HEK293T (cell line): Measurements from ENCODE around the gene RYK.
A peak's percentile ranks its signal among the peaks of the same experiment; 100 is the strongest.

Experiments
- CTCF ChIA-PET: fragments of 350-600 bp; formaldehyde crosslinking; extraction: SDS; loops from one replicate; lab custom pipeline; 2021; ENCODE audit warnings: antibody characterized with exemption, inconsistent platforms; lab: Yijun Ruan, JAX
- POLR2A ChIA-PET: fragments of 350-600 bp; formaldehyde crosslinking; extraction: SDS; loops from one replicate; lab custom pipeline; 2020; ENCODE audit warnings: antibody characterized with exemption, inconsistent platforms; lab: Yijun Ruan, JAX
- DNase-seq: peaks from one replicate; pipeline ENCODE4 v3.0.0; 2012; ENCODE audit warnings: mixed read lengths; ENCODE audit errors: extremely low spot score
- ARNT ChIP-seq: fragments of 450-650 bp; IDR thresholded peaks from 2 replicates; pipeline ENCODE4 v1.6.1; 2017; ENCODE audit warnings: mild to moderate bottlenecking
- BHLHE40 ChIP-seq: fragments of 450-650 bp; IDR thresholded peaks from 2 replicates; pipeline ENCODE4 v1.6.1; 2016; ENCODE audit warnings: mild to moderate bottlenecking, moderate library complexity, borderline replicate concordance
- CTBP1 ChIP-seq: fragments of 450-650 bp; IDR thresholded peaks from 2 replicates; pipeline ENCODE4 v1.6.1; 2016; ENCODE audit warnings: borderline replicate concordance
- ELF4 ChIP-seq: fragments of 450-650 bp; IDR thresholded peaks from 2 replicates; pipeline ENCODE4 v1.6.1; 2017; ENCODE audit warnings: antibody characterized with exemption
- FOXA1 ChIP-seq: fragments of 450-650 bp; IDR thresholded peaks from 2 replicates; pipeline ENCODE4 v1.6.1; 2016; ENCODE audit warnings: mild to moderate bottlenecking
- FOXK2 ChIP-seq: fragments of 450-650 bp; IDR thresholded peaks from 2 replicates; pipeline ENCODE4 v1.6.1; 2016; ENCODE audit warnings: mild to moderate bottlenecking
- FOXM1 ChIP-seq: fragments of 450-650 bp; IDR thresholded peaks from 2 replicates; pipeline ENCODE4 v1.6.1; 2017; ENCODE audit warnings: mild to moderate bottlenecking, borderline replicate concordance
- HDGF ChIP-seq: fragments of 450-650 bp; IDR thresholded peaks from 2 replicates; pipeline ENCODE4 v1.6.1; 2017; ENCODE audit warnings: antibody characterized with exemption, borderline replicate concordance
- L3MBTL2 ChIP-seq: fragments of 450-650 bp; conservative IDR thresholded peaks from 2 replicates; pipeline ENCODE4 v1.6.1; 2016; ENCODE audit warnings: mild to moderate bottlenecking
- LEF1 ChIP-seq: fragments of 450-650 bp; IDR thresholded peaks from 2 replicates; pipeline ENCODE4 v1.6.1; 2017; ENCODE audit warnings: mild to moderate bottlenecking, borderline replicate concordance
- NFRKB ChIP-seq: fragments of 450-650 bp; IDR thresholded peaks from 2 replicates; pipeline ENCODE4 v1.6.1; 2016; ENCODE audit warnings: mild to moderate bottlenecking, moderate library complexity
- PKNOX1 ChIP-seq: fragments of 450-650 bp; IDR thresholded peaks from 2 replicates; pipeline ENCODE4 v1.6.1; 2016
- SP1 ChIP-seq: fragments of 450-650 bp; IDR thresholded peaks from 2 replicates; pipeline ENCODE4 v1.6.1; 2017
- SUZ12 ChIP-seq: fragments of 450-650 bp; IDR thresholded peaks from 2 replicates; pipeline ENCODE4 v1.6.1; 2016; ENCODE audit warnings: mild to moderate bottlenecking
- TARDBP ChIP-seq: fragments of 450-650 bp; IDR thresholded peaks from 2 replicates; pipeline ENCODE4 v1.6.1; 2016
- ZNF384 ChIP-seq: fragments of 450-650 bp; IDR thresholded peaks from 2 replicates; pipeline ENCODE4 v1.6.1; 2016

The RYK gene

GRCh38 chr3:134199240-134199639 is 51.4 kb downstream of the RYK start:
- ChIA-PET CTCF (interaction anchor here (0.6 to 4.8 kb wide), 2 partner anchors 13 to 20 kb away, joined by 3 to 17 read pairs; no protein-coding TSS in a partner anchor), POLR2A (interaction anchor here (0.6 kb wide), 1 partner anchor 625 kb away, joined by 3 read pairs; no protein-coding TSS in a partner anchor)
- TF ChIP-seq FOXM1 (no peak), PKNOX1 (no peak), FOXA1 (no peak), BHLHE40 (no peak), ARNT (no peak), NFRKB (no peak), CTBP1 (no peak), LEF1 (no peak), SP1 (no peak), ZNF384 (no peak), TARDBP (no peak), SUZ12 (no peak), HDGF (no peak), FOXK2 (no peak), L3MBTL2 (no peak), ELF4 (no peak)
- DNase-seq = no peak

- ChIA-PET POLR2A (no interaction called here), CTCF (interaction anchor here (0.7 to 4.8 kb wide), 3 partner anchors 11 to 14 kb away, joined by 3 to 17 read pairs (median 4); no protein-coding TSS in a partner anchor)
- TF ChIP-seq HDGF (no peak), LEF1 (no peak), FOXA1 (no peak), BHLHE40 (no peak), L3MBTL2 (no peak), ZNF384 (no peak), FOXK2 (no peak), SP1 (no peak), ARNT (no peak), FOXM1 (no peak), CTBP1 (no peak)
- no peak for DNase-seq
Observed at GRCh38 chr3:134198414-134198813, 52.2 kb downstream of the RYK start.

- TF ChIP-seq ZNF384 = no peak
- TF ChIP-seq L3MBTL2 = no peak
- TF ChIP-seq BHLHE40 = no peak
- no peak for TF ChIP-seq HDGF
- TF ChIP-seq PKNOX1 = no peak
- TF ChIP-seq LEF1 = no peak
- TF ChIP-seq ARNT = no peak
- no peak for TF ChIP-seq SUZ12
- TF ChIP-seq SP1 = no peak
- TF ChIP-seq ELF4 = no peak
- TF ChIP-seq FOXA1 = no peak
- no peak for TF ChIP-seq NFRKB
- no peak for TF ChIP-seq TARDBP
- CTCF ChIA-PET = interaction anchor here (0.7 to 4.8 kb wide), 3 partner anchors 10 to 14 kb away, joined by 3 to 17 read pairs (median 4); no protein-coding TSS in a partner anchor
- POLR2A ChIA-PET = no interaction called here
- DNase-seq = peak; percentile 57
Observed at GRCh38 chr3:134197681-134198261, 52.9 kb downstream of the RYK start.

- ChIA-PET POLR2A (no interaction called here), CTCF (interaction anchor here (1.3 kb wide), 1 partner anchor 108 kb away, joined by 3 read pairs; no protein-coding TSS in a partner anchor)
- TF ChIP-seq CTBP1 = no peak
- TF ChIP-seq L3MBTL2 = no peak
- TF ChIP-seq BHLHE40 = no peak
- TF ChIP-seq ARNT = no peak
- TF ChIP-seq LEF1 = no peak
- no peak for TF ChIP-seq FOXK2
- no peak for TF ChIP-seq FOXM1
- no peak for TF ChIP-seq PKNOX1
- no peak for TF ChIP-seq NFRKB
- no peak for TF ChIP-seq SP1
Observed at GRCh38 chr3:134194247-134194646, 56.4 kb downstream of the RYK start.

GRCh38 chr3:134190250-134190649 is 60.4 kb downstream of the RYK start:
- CTCF ChIA-PET = interaction anchor here (1.5 kb wide), 1 partner anchor 21 kb away, joined by 4 read pairs; no protein-coding TSS in a partner anchor

More at GRCh38 chr3:134194247-134194646, 56.4 kb downstream of the RYK start:
- DNase-seq = no peak

GRCh38 chr3:134189849-134190248 is 60.8 kb downstream of the RYK start:
- POLR2A ChIA-PET = no interaction called here
- CTCF ChIA-PET = interaction anchor here (1.5 kb wide), 1 partner anchor 22 kb away, joined by 4 read pairs; no protein-coding TSS in a partner anchor
- TF ChIP-seq FOXM1 (no peak), LEF1 (no peak), TARDBP (no peak), ARNT (no peak), FOXA1 (no peak), ZNF384 (no peak), ELF4 (no peak), SP1 (no peak), NFRKB (no peak), HDGF (no peak), CTBP1 (no peak), PKNOX1 (no peak), L3MBTL2 (no peak), BHLHE40 (no peak), FOXK2 (no peak), SUZ12 (no peak)
- no peak for DNase-seq

More at GRCh38 chr3:134190250-134190649, 60.4 kb downstream of the RYK start:
- no peak for TF ChIP-seq TARDBP
- TF ChIP-seq HDGF = no peak
- TF ChIP-seq CTBP1 = no peak
- no peak for TF ChIP-seq SP1
- no peak for TF ChIP-seq LEF1
- TF ChIP-seq ZNF384 = no peak
- no peak for TF ChIP-seq ARNT
- TF ChIP-seq FOXM1 = no peak
- TF ChIP-seq ELF4 = no peak
- TF ChIP-seq BHLHE40 = no peak
- no peak for TF ChIP-seq L3MBTL2
- no peak for TF ChIP-seq FOXK2
- no peak for TF ChIP-seq NFRKB
- TF ChIP-seq FOXA1 = no peak
- no peak for DNase-seq
- POLR2A ChIA-PET = no interaction called here
